Measurements from ENCODE around the gene DEPDC5. TPM values are rescaled to one million over a fixed set of nuclear protein-coding genes. Genes with fewer than 3 reads are reported as not detected.
"Not testable (repeated sequence)": the region's sequence is repeated elsewhere in the genome, so short reads cannot be mapped to it uniquely, and the experiment has no call there.

The DEPDC5 gene
- total RNA-seq, 2 donors from 2014 or later, result 50.1 to 54.4 TPM

DNA sequence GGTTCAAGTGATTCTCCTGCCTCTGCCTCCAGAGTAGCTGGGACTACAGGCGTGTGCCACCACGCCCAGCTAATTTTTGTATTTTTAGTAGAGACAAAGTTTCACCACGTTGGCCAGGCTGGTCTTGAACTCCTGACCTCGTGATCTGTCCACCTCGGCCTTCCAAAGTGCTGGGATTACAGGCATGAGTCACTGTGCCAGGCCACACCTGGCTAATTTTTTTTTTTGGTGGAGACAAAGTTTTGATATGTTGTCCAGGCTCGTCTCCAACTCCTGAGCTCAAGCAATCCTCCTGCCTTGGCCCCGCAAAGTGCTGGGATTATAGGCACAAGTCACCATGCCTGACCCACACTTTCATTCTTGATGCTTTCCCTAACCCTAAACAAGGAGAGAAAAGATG lies 13.5 kb upstream of the DEPDC5 start:
- not testable (repeated sequence) for ATAC-seq; H3K36me3 Mint-ChIP-seq; H3K9me3 Mint-ChIP-seq; DNase-seq (ENCODE audit: low spot score in 2 of 2)
- H3K27ac Mint-ChIP-seq, result peak overlapping the region in 1 of 2 donors; percentile 90

DNA sequence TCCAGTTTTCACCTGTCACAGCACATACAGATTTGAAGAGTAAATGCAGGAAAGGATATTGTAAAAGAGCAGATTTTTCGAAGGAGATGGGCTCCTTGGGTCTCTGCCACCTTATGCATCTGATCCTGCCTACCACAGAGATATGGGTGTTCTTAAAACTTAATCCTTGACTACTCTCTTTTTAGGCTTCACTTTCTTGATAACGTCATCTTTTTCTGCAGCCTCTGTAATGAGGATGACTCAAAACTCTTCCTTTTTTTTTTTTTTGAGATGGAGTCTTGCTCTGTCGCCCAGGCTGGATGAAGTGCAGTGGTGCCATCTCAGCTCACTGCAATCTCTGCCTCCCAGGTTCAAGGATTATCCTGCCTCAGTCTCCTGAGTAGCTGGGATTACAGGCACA lies 11.7 kb upstream of the DEPDC5 start:
- DNase-seq (ENCODE audit: low spot score in 2 of 2) (no peak), ATAC-seq (no peak)
- H3K9me3 Mint-ChIP-seq, result no peaks in the 10 kb centered on the region
- peak overlapping the region; percentile 54 to 68 for H3K27ac Mint-ChIP-seq
- H3K36me3 Mint-ChIP-seq, result peaks cover 0 to under 1% of the 10 kb centered on the region in 2 donors

- Mint-ChIP-seq H3K9me3 (no peaks in the 10 kb centered on the region), H3K27ac (peak overlapping the region; percentile 54 to 91), H3K36me3 (peaks cover 3 to 6% of the 10 kb centered on the region in 2 donors)
- ATAC-seq (no peak), DNase-seq (ENCODE audit: low spot score in 2 of 2) (no peak)
Observed at GRCh38 chr22:31742682-31743081, 11.1 kb upstream of the DEPDC5 start.

GRCh38 chr22:31743871-31744270 lies 9.9 kb upstream of the DEPDC5 start:
- peaks cover 9 to 14% of the 10 kb centered on the region in 2 donors for H3K36me3 Mint-ChIP-seq
- H3K27ac Mint-ChIP-seq, result no peak overlapping the region
- H3K9me3 Mint-ChIP-seq, result no peaks in the 10 kb centered on the region
- ATAC-seq (no peak), DNase-seq (ENCODE audit: low spot score in 2 of 2) (no peak)

GRCh38 chr22:31747441-31747840 lies 6.4 kb upstream of the DEPDC5 start:
- no peak for ATAC-seq
- H3K9me3 Mint-ChIP-seq, result no peaks in the 10 kb centered on the region
- no peak for DNase-seq (ENCODE audit: low spot score in 2 of 2)
- peaks cover 16 to 20% of the 10 kb centered on the region in 2 donors for H3K36me3 Mint-ChIP-seq
- H3K27ac Mint-ChIP-seq, result peak overlapping the region; percentile 33 to 95

- peaks cover 16 to 20% of the 10 kb centered on the region in 2 donors for H3K36me3 Mint-ChIP-seq
- DNase-seq (ENCODE audit: low spot score in 2 of 2), result no peak
- ATAC-seq, result no peak
- H3K9me3 Mint-ChIP-seq, result no peaks in the 10 kb centered on the region
- H3K27ac Mint-ChIP-seq, result peak overlapping the region; percentile 95 to 96
Observed at GRCh38 chr22:31748490-31748889, 5.3 kb upstream of the DEPDC5 start.

DNA sequence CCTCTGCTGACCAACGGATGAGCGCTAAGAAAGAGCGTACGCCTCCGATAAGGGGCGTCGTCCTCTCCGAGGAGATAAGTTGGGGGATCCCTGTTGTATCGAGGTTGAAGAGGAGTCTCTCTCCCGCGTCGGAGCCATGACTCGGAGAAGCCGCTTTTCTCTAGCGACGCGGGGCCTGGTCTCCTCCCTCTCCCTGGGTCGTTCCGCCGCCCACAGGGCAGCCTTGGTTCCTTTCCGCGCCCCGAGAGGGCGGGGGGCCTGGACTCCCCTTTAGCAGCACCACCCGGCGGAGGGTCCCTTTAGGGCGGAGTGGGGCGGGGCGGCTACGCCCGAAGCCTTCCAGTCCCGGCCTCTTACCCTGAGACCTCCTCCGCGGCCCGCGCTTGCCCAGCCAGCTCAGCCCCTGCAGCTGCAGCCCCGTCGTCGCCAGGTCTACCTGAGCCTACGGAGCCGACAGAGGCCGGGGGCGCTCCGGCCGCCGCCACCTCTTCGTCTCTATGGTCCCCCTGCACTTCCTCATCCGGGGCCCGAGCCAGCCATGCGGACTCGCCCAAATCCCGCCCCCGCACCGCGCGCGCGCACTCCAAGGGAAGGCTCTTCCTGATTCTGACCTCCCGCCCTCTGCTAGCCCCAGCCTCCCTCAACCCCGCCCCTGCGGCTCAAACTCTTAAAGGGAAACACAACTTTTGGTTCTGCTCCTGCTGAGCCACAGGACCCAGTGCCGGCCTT lies 4.0 kb upstream of the DEPDC5 start, which contains the start of gene PRR14L:
Gene PRR14L (minus strand): TSS at position 497 of the 729 bp plus-strand sequence. CDS start 11,272 bp downstream, outside the sequence.
- Mint-ChIP-seq H3K36me3 (peaks cover 20 to 24% of the 10 kb centered on the region in 2 donors), H3K27ac (peak within 1 kb of the TSS; percentile 95 to 96), H3K9me3 (no peaks in the 10 kb centered on the region)
- DNase-seq (ENCODE audit: low spot score in 2 of 2) (peak; percentile 97 to 100), ATAC-seq (peak; percentile 75 to 77)

- peaks cover 20 to 25% of the 10 kb centered on the region in 2 donors for H3K36me3 Mint-ChIP-seq
- DNase-seq (ENCODE audit: low spot score in 2 of 2), result no peak
- no peaks in the 10 kb centered on the region for H3K9me3 Mint-ChIP-seq
- H3K27ac Mint-ChIP-seq, result peak overlapping the region; percentile 95 to 96
- no peak for ATAC-seq
Observed at GRCh38 chr22:31750365-31751284, 3.2 kb upstream of the DEPDC5 start.

DNA sequence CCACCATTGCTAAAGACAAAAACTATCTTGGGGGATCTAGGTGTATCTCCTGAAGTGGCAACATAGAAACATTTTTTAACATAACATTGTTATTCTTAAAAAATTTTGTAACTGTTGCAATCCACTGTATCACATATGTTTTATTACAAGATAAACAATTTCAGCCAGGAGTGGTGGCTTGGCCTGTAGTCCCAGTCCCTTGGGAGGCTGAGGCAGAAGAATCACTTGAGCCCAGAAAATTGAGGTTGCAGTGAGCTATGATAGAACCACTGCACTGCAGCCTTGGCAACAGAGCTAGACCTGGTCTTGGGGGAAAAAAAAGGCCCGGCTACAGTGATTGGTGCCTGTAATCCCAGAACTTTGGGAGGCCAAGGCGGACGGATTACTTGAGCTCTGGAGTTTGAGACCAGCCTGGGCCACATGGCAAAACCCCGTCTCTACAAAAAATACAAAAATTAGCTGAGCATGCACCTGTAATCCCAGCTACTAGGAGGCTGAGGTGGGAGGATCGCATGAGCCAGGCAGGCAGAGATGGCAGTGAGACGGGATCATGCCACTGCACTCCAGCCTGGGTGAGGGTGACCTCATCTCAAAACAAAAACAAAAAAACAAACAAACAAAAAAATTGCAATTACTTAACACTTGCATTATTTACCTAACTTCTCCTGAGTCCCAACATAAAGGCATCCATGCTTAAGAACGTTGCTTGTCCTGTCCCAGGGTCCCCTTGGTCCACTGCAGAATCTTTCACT lies 1.5 kb upstream of the DEPDC5 start:
- ATAC-seq, result no peak

GRCh38 chr22:31753005-31753633 lies 700 bp upstream of the DEPDC5 start:
- no peak for ATAC-seq
- Mint-ChIP-seq H3K9me3 (no peaks in the 10 kb centered on the region), H3K27ac (peak overlapping the region; percentile 93 to 98), H3K36me3 (peaks cover 9 to 19% of the 10 kb centered on the region in 2 donors)
- DNase-seq (ENCODE audit: low spot score in 2 of 2), result no peak

More for the DNA sequence above, 1.5 kb upstream of the DEPDC5 start:
- Mint-ChIP-seq H3K27ac (peak overlapping the region; percentile 93 to 98), H3K36me3 (peaks cover 18 to 25% of the 10 kb centered on the region in 2 donors), H3K9me3 (no peaks in the 10 kb centered on the region)
- no peak for DNase-seq (ENCODE audit: low spot score in 2 of 2)

DNA sequence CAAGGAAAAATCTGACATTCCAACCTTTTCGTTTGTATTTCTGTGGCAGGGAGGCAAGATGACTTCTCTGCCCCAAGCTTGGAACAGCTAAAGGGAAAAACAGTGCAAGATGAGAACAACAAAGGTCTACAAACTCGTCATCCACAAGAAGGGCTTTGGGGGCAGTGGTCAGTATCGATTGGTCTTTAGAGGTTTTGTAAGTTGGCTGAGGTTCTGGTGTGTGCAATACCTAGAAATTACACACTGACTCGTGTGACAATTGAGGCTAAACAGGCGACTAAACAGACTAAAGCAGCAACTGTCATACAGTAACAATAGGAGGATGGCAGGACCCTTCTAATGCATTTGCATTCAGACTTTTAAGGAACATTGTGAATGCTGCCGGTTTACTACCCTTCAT lies 994 bp downstream of the DEPDC5 start:
- H3K36me3 Mint-ChIP-seq, result peaks cover 0 to 9% of the 10 kb centered on the region in 2 donors
- no peak for DNase-seq (ENCODE audit: low spot score in 2 of 2)
- no peaks in the 10 kb centered on the region for H3K9me3 Mint-ChIP-seq
- no peak for ATAC-seq
- peak overlapping the region; percentile 76 to 93 for H3K27ac Mint-ChIP-seq

GRCh38 chr22:31757265-31757664 lies 3.4 kb downstream of the DEPDC5 start:
- H3K27ac Mint-ChIP-seq, result no peak overlapping the region
- H3K36me3 Mint-ChIP-seq, result peaks cover 0 to 9% of the 10 kb centered on the region in 2 donors
- DNase-seq (ENCODE audit: low spot score in 2 of 2), result no peak
- ATAC-seq, result no peak
- no peaks in the 10 kb centered on the region for H3K9me3 Mint-ChIP-seq

GRCh38 chr22:31758860-31759259 lies 5.0 kb downstream of the DEPDC5 start:
- DNase-seq (ENCODE audit: low spot score in 2 of 2); H3K36me3 Mint-ChIP-seq; ATAC-seq; H3K9me3 Mint-ChIP-seq: not testable (repeated sequence)
- H3K27ac Mint-ChIP-seq, result peak overlapping the region in 1 of 2 donors; percentile 14

DNA sequence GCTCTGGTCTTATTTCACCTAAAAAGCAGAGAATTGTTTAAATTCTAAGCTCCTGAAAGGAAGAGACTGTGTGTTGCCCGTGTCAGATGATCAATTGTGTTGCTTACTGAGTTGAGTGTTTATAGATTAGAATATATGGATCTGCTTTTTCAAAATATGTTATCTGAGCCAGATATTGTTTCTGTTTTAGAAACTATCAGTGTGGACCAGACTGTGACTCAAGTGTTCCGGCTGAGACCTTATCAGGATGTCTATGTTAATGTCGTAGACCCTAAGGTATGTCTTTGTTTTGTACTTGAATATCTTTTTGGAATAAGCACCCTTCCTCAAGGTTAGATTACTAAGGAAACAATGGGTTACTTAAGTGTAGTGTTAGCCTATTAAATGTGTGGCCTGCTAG lies 11.0 kb downstream of the DEPDC5 start:
- no peak for DNase-seq (ENCODE audit: low spot score in 2 of 2)
- H3K9me3 Mint-ChIP-seq, result no peaks in the 10 kb centered on the region
- ATAC-seq, result no peak
- peaks cover 8 to 10% of the 10 kb centered on the region in 2 donors for H3K36me3 Mint-ChIP-seq
- peak overlapping the region in 1 of 2 donors; percentile 55 for H3K27ac Mint-ChIP-seq

DNA sequence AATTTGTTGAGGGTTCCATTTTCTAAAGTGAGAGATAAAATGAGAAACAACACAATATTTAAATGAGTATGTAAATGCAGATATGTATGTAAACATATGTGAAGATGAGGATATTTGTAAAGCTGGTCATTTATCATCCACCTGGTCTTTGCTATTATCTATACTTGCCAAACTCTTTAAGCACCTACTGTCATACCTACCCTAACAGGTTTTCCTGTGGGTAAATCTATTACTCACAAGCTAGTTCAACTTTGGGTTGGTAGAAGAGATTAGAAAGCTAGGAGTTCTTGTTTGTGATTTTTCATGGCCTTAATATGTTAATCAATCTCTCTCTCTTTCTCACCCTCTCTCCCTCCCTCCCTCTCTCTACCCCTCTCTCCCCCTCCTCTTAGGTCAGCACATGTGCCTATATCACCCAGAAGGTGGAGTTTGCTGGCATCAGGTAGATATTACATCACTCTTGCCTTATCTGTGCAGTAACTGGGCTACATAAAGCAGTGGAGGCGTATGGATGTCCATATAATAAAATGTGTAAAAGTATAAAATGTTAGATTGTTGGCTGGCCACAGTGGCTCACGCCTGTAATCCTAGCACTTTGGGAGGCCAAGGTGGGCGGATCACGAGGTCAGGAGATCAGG lies 14.7 kb downstream of the DEPDC5 start:
- Mint-ChIP-seq H3K27ac (peak overlapping the region in 1 of 2 donors; percentile 92), H3K9me3 (no peaks in the 10 kb centered on the region), H3K36me3 (peaks cover 8 to 10% of the 10 kb centered on the region in 2 donors)
- DNase-seq (ENCODE audit: low spot score in 2 of 2), result no peak
- ATAC-seq, result peak; percentile 37 to 81

GRCh38 chr22:31773416-31773815 lies 19.6 kb downstream of the DEPDC5 start:
- DNase-seq (ENCODE audit: low spot score in 2 of 2) (no peak), ATAC-seq (no peak)
- H3K27ac Mint-ChIP-seq, result no peak overlapping the region
- no peaks in the 10 kb centered on the region for H3K9me3 Mint-ChIP-seq
- no peaks in the 10 kb centered on the region for H3K36me3 Mint-ChIP-seq

All from activated naive CD4-positive, alpha-beta T cell treated with anti-CD3 and anti-CD28 coated beads, Interleukin-2, amount 50 U/mL, for 72 hours (primary cell).